ENCODE results near the gene LMLN.

The LMLN gene

GRCh38 chr3:198090795-198091332, 130.8 kb downstream of the LMLN start:
- Histone ChIP-seq H3K27ac (ENCODE audit: low read length) (no peak overlapping the region), H3K9ac (ENCODE audit: low read depth, low read length) (no peak overlapping the region), H3K4me3 (ENCODE audit: low read length) (no peak overlapping the region), H3K9me3 (ENCODE audit: insufficient read depth, low read depth, low read length) (no peaks in the 10 kb centered on the region), H3K36me3 (ENCODE audit: insufficient read depth, low read depth, low read length) (no peaks in the 10 kb centered on the region), H3K4me1 (ENCODE audit: insufficient read depth, low read length) (no peaks in the 10 kb centered on the region; the same call in 1 of the 2 replicates), H3K27me3 (ENCODE audit: insufficient read depth, low read length) (peaks cover 46% of the 10 kb centered on the region)

GRCh38 chr3:198092276-198092675, 132.3 kb downstream of the LMLN start:
- Histone ChIP-seq H3K4me3 (ENCODE audit: low read length) (no peak overlapping the region), H3K27ac (ENCODE audit: low read length) (no peak overlapping the region), H3K9me3 (ENCODE audit: insufficient read depth, low read depth, low read length) (no peaks in the 10 kb centered on the region), H3K4me1 (ENCODE audit: insufficient read depth, low read length) (no peaks in the 10 kb centered on the region; the same call in 1 of the 2 replicates), H3K27me3 (ENCODE audit: insufficient read depth, low read length) (peaks cover 32% of the 10 kb centered on the region), H3K36me3 (ENCODE audit: insufficient read depth, low read depth, low read length) (no peaks in the 10 kb centered on the region), H3K9ac (ENCODE audit: low read depth, low read length) (no peak overlapping the region)

- no peaks in the 10 kb centered on the region for H3K9me3 ChIP-seq (ENCODE audit: insufficient read depth, low read depth, low read length)
- H3K4me3 ChIP-seq (ENCODE audit: low read length): no peak overlapping the region
- peaks cover 23% of the 10 kb centered on the region for H3K27me3 ChIP-seq (ENCODE audit: insufficient read depth, low read length)
- H3K9ac ChIP-seq (ENCODE audit: low read depth, low read length): no peak overlapping the region
- no peaks in the 10 kb centered on the region; the same call in 1 of the 2 replicates for H3K4me1 ChIP-seq (ENCODE audit: insufficient read depth, low read length)
- H3K27ac ChIP-seq (ENCODE audit: low read length): no peak overlapping the region
- H3K36me3 ChIP-seq (ENCODE audit: insufficient read depth, low read depth, low read length): no peaks in the 10 kb centered on the region
These were observed 133.2 kb downstream of the LMLN start for GRCh38 chr3:198093112-198093679.

Measured in iPS-20b (cell line).